ENCODE results near the gene RAB34.

DNA sequence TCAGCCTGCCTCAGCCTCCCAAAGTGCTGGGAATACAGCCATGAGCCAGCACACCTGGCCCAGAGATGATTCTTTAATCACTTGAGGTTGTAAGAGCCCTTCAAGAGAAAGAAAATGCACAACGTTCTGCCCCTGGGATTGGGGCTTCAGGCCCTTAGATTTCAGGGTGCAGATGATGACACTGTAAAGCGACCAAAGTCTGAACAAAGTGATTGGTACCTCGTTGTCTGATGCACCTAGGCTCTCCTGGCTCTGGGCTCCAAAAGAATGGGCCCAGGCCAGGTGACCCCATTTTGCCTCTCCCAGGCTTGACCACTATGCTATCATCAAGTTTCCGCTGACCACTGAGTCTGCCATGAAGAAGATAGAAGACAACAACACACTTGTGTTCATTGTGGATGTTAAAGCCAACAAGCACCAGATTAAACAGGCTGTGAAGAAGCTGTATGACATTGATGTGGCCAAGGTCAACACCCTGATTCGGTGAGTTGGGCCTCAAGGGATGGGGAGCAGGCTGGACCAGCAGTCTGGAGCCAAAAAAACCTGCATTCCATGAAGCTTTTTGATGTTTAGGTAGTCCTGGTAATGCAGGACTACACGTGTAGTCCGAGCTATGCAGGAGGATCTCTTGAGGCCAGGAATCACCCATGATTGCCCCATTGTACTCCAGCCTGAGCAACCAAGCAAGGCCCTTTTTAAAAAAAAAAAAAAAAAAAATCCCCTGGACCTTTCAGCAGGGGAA, 4.9 kb upstream of the RAB34 start:
- TF ChIP-seq EP300 (IDR thresholded peaks at IDR 0.05) (no peak), CTCF (IDR thresholded peaks at IDR 0.05) (no peak), RCOR1 (IDR thresholded peaks at IDR 0.05; ENCODE audit: low read depth, low read length) (no peak), KDM5A (IDR thresholded peaks at IDR 0.05) (no peak), NFE2L2 (conservative IDR thresholded peaks at IDR 0.05; ENCODE audit: low read length) (no peak)
- TF ChIP-seq, protein P1, sequence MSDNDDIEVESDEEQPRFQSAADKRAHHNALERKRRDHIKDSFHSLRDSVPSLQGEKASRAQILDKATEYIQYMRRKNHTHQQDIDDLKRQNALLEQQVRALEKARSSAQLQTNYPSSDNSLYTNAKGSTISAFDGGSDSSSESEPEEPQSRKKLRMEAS (IDR thresholded peaks at IDR 0.05), result no peak; the same call in 1 of the 2 replicates
- TF ChIP-seq, protein P2, sequence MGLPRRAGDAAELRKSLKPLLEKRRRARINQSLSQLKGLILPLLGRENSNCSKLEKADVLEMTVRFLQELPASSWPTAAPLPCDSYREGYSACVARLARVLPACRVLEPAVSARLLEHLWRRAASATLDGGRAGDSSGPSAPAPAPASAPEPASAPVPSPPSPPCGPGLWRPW (IDR thresholded peaks at IDR 0.05), result no peak

Data from A549 (cell line).